Stimulated activated CD8-positive, alpha-beta memory T cell treated with anti-CD3 and anti-CD28 coated beads, Interleukin-12 subunit alpha, Interleukin-12 subunit beta, amount 100 ng/mL, for 4 hours (primary cell): ENCODE data around the gene PRAMEF20.

ENCODE experiments used
- DNase-seq: peaks from one replicate; pipeline ENCODE4 v3.0.0-alpha.2; 2020; ENCODE audit warnings: low read depth

PRAMEF20 gene

GRCh38 chr1:13462682-13463081 lies 52.4 kb downstream of the PRAMEF20 start:
- no peak for DNase-seq

GRCh38 chr1:13465515-13465914 lies 55.3 kb downstream of the PRAMEF20 start:
- DNase-seq, result no peak

- DNase-seq, result no peak
Measured at GRCh38 chr1:13469343-13469742, 59.1 kb downstream of the PRAMEF20 start.
